ENCODE data around the gene SWT1.
"Not testable (repeated sequence)": the region's sequence is repeated elsewhere in the genome, so short reads cannot be mapped to it uniquely, and the experiment has no call there.

SWT1 gene

GRCh38 chr1:185250063-185250462, 93.1 kb downstream of the SWT1 start:
- DNase-seq, result no peak

- DNase-seq, result not testable (repeated sequence)
These were observed 95.0 kb downstream of the SWT1 start for GRCh38 chr1:185251928-185252327.

- not testable (repeated sequence) for DNase-seq
These were observed 95.4 kb downstream of the SWT1 start for GRCh38 chr1:185252404-185252803.

GRCh38 chr1:185255595-185255994, 98.6 kb downstream of the SWT1 start:
- DNase-seq, result not testable (repeated sequence)

- DNase-seq, result peak; percentile 31 to 80 (median 34)
These were observed 100.4 kb downstream of the SWT1 start for GRCh38 chr1:185257116-185257949.

GRCh38 chr1:185257950-185258208, 100.9 kb downstream of the SWT1 start:
- no peak for DNase-seq

- no peak for DNase-seq
These were observed 101.7 kb downstream of the SWT1 start for GRCh38 chr1:185258676-185259075.

GRCh38 chr1:185260611-185261010, 103.6 kb downstream of the SWT1 start:
- DNase-seq, result no peak

GRCh38 chr1:185262151-185262550, 105.2 kb downstream of the SWT1 start:
- DNase-seq, result no peak

- no peak for DNase-seq
These were observed 106.3 kb downstream of the SWT1 start for GRCh38 chr1:185263292-185263691.

- DNase-seq, result no peak
These were observed 106.8 kb downstream of the SWT1 start for GRCh38 chr1:185263780-185264179.

- no peak for DNase-seq
These were observed 108.3 kb downstream of the SWT1 start for GRCh38 chr1:185265314-185265713.

GRCh38 chr1:185267301-185267700, 110.3 kb downstream of the SWT1 start:
- no peak for DNase-seq

GRCh38 chr1:185267701-185268100, 110.7 kb downstream of the SWT1 start:
- DNase-seq, result no peak

GRCh38 chr1:185268352-185268751, 111.4 kb downstream of the SWT1 start:
- DNase-seq, result no peak

GRCh38 chr1:185271921-185272320, 115.0 kb downstream of the SWT1 start:
- DNase-seq, result peak in 2 of 3 experiments; percentile 17 to 73

GRCh38 chr1:185279571-185279970, 122.6 kb downstream of the SWT1 start:
- no peak for DNase-seq

GRCh38 chr1:185280589-185280988, 123.6 kb downstream of the SWT1 start:
- no peak for DNase-seq

- DNase-seq, result no peak
These were observed 124.3 kb downstream of the SWT1 start for GRCh38 chr1:185281245-185281644.

- DNase-seq, result no peak
These were observed 127.1 kb downstream of the SWT1 start for GRCh38 chr1:185284116-185284515.

- no peak for DNase-seq
These were observed 127.7 kb downstream of the SWT1 start for GRCh38 chr1:185284533-185285276.

GRCh38 chr1:185287451-185287850, 130.5 kb downstream of the SWT1 start:
- DNase-seq, result no peak

- DNase-seq, result no peak
These were observed 131.5 kb downstream of the SWT1 start for GRCh38 chr1:185288435-185288834.

- no peak for DNase-seq
These were observed 132.9 kb downstream of the SWT1 start for GRCh38 chr1:185289880-185290279.
